GM20431 (cell line): ENCODE results near the gene DNAAF5.
"Not testable (repeated sequence)": the region's sequence is repeated elsewhere in the genome, so short reads cannot be mapped to it uniquely, and the experiment has no call there.

Experiments
- in situ Hi-C: fragments of 300-500 bp; cut with MseI, MboI; formaldehyde crosslinking; loops from one replicate; pipeline ENCODE4 v1.15.0; 2020; ENCODE audit warnings: low sequenced_read_pairs; ENCODE audit not compliant: unreplicated experiment

The DNAAF5 gene

GRCh38 chr7:744128-744520 lies 17.6 kb downstream of the DNAAF5 start:
- in situ Hi-C loops, result not testable (repeated sequence)

- in situ Hi-C loops, result no loop called here
Measured at GRCh38 chr7:744854-745430, 18.4 kb downstream of the DNAAF5 start.

GRCh38 chr7:745431-746154 lies 19.1 kb downstream of the DNAAF5 start:
- in situ Hi-C loops, result no loop called here

- in situ Hi-C loops, result no loop called here
Measured at GRCh38 chr7:746155-747061, 19.9 kb downstream of the DNAAF5 start.

- in situ Hi-C loops, result no loop called here
Measured at GRCh38 chr7:747186-747585, 20.7 kb downstream of the DNAAF5 start.

- in situ Hi-C loops, result no loop called here
Measured at GRCh38 chr7:748446-748845, 21.9 kb downstream of the DNAAF5 start.

GRCh38 chr7:749140-749551 lies 22.6 kb downstream of the DNAAF5 start:
- in situ Hi-C loops, result no loop called here

- in situ Hi-C loops, result no loop called here
Measured at GRCh38 chr7:750111-750905, 23.8 kb downstream of the DNAAF5 start.

- in situ Hi-C loops, result no loop called here
Measured at GRCh38 chr7:751826-752225, 25.3 kb downstream of the DNAAF5 start.

GRCh38 chr7:752256-752655 lies 25.8 kb downstream of the DNAAF5 start:
- in situ Hi-C loops, result not testable (repeated sequence)

GRCh38 chr7:753190-753589 lies 26.7 kb downstream of the DNAAF5 start:
- in situ Hi-C loops, result no loop called here

- in situ Hi-C loops, result no loop called here
Measured at GRCh38 chr7:754531-755412, 28.3 kb downstream of the DNAAF5 start.

- in situ Hi-C loops, result no loop called here
Measured at GRCh38 chr7:755413-755805, 28.9 kb downstream of the DNAAF5 start.

GRCh38 chr7:756231-756927 lies 29.9 kb downstream of the DNAAF5 start:
- in situ Hi-C loops, result no loop called here

- in situ Hi-C loops, result no loop called here
Measured at GRCh38 chr7:756928-757560, 30.5 kb downstream of the DNAAF5 start.

- in situ Hi-C loops, result no loop called here
Measured at GRCh38 chr7:757741-758163, 31.3 kb downstream of the DNAAF5 start.

GRCh38 chr7:759569-759968 lies 33.1 kb downstream of the DNAAF5 start:
- in situ Hi-C loops, result no loop called here

GRCh38 chr7:760006-760405 lies 33.5 kb downstream of the DNAAF5 start:
- in situ Hi-C loops, result no loop called here
